Hematopoietic multipotent progenitor cell treated with erythropoietin and hydrocortisone succinate and interleukin-3 and kit ligand, for 4 days (in vitro differentiated cells): ENCODE measurements around the gene S100A16.
"Not testable (repeated sequence)": the region's sequence is repeated elsewhere in the genome, so short reads cannot be mapped to it uniquely, and the experiment has no call there.

ENCODE experiments used
- DNase-seq: peaks from one replicate; pipeline ENCODE4 v3.0.0-alpha.2; 2015

Gene S100A16

DNA sequence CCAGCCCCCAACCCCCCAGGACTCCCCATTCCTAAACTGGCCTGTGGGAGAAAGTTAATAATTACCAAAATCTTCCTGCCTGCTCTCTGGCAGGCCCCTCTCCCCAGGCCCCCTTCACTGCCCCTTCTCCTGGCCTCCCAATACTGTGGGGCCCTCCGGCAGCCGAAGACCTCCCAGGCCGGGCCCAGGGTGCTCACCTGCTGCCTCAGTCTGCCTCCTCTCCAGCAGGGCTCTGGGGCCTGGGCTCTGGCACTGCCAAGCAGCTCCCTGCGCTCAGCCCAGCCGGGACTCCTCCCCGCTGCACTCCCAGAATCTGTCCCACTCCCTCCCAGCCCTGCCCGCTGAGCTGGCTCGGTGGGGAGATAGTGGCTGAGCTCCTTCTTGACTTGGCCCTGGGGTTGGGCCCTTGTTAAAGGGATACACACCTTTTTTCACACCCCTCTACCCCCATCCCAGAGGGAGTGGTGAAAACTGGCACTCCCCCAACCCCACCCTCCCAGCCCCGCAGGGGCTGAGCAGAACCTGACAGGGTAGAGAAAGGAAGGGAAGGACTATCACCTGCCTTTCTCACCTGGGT lies at the start of gene S100A16:
Gene S100A16 (minus strand): TSS at position 383 of the 577 bp plus-strand sequence. CDS start 4,986 bp downstream, outside the sequence.
- DNase-seq, result peak; percentile 36

DNA sequence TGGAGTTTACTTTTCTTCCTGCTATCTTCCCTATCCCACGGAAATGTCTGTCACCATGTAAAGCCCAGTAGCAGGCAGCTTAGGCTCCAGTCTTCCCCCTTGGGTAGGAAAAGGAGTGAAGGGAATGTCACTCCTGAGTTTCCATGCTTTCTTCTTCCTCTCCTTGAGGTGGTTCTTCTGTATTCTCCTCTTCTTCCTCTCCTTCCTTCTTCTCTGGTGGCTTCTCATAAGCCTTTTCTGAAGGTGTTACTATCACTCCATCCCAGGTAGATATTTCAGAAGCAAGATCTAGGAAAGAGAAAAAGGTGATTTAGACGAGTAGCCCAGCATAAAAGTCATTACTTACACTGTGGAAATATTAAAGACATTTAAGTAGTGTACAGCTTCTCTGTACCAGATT lies 49.3 kb upstream of the S100A16 start:
- no peak for DNase-seq

GRCh38 chr1:153661111-153661708 lies 48.3 kb upstream of the S100A16 start:
- no peak for DNase-seq

- DNase-seq, result no peak
Measured at GRCh38 chr1:153659656-153660055, 46.7 kb upstream of the S100A16 start.

DNA sequence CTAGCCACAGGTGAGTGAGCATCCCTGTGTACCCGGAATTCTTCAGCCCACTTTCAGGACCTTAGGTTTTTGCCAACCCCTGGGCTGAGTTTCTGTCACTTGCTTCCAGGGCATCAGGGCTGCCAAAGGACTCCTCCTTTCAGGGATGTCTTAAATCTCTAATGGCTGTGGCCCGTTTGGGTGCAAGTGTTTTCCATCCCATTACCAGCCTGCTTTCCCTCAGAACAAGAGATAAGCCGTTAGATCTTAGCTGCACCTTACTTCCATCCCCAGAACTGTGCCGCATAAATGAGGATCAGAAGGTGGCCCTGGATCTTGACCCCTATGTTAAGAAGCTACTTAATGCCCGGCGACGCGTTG lies 46.2 kb upstream of the S100A16 start:
- DNase-seq, result no peak

DNA sequence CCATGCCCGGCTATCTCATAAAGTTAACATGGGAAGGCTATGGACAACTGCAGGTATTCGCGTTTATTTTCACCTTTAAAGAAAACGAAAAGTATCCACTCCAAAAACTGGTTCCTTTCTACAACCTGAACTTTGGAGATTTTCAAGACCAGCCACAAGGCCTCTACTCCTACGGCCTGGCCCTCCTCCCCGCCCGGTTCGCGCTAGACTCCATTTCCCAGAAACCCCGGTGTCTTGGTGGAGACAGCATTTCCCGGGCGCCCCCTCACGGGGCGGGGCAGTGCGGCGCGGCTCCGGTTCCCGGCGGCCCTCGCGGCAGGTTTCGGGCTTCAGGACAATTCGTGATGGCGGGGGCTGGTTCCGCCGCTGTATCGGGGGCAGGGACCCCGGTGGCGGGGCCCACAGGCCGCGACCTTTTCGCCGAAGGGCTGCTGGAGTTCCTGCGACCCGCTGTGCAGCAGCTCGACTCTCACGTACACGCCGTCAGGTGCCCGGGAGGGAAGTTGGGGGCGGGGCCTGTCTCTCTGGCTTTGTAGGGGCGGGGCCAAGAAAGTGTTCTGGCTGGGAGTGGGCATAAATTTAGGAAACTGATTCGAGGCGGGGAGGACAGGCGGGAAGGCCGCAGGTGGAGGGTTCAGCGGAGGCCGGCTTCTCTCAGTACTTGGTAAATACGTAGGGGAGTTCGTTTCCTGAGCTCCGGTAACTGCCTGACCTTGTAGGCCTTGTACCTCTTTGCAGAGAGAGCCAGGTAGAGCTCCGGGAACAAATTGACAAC lies 45.6 kb upstream of the S100A16 start, which contains the start of gene SNAPIN:
Gene SNAPIN (plus strand): TSS at position 304 of the 775 bp plus-strand sequence. CDS start 41 bp downstream, at position 345.
- peak; percentile 97 for DNase-seq

- DNase-seq, result no peak
Measured at GRCh38 chr1:153655333-153655732, 42.4 kb upstream of the S100A16 start.

- DNase-seq, result peak; percentile 15
Measured at GRCh38 chr1:153652805-153653500, 40.0 kb upstream of the S100A16 start.

- no peak for DNase-seq
Measured at GRCh38 chr1:153651771-153652170, 38.8 kb upstream of the S100A16 start.

DNA sequence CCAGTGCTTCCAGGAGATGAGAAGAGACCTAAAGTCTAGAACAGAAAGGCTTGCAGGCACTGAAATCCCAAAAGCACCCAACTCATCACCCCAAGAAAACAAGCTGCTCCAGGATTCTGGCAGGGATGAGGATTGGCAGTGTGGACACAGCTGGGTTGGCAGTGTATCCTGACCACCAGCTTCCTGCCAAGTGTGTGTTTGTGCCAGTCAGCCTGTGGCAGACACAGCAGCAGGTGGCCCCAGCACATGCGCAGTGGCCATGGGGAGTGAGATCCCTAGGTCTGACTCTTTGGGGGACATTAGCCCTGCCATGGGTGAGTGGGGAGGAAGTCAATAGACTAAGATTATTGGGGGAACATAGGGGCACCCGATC lies 36.9 kb upstream of the S100A16 start:
- no peak for DNase-seq

DNA sequence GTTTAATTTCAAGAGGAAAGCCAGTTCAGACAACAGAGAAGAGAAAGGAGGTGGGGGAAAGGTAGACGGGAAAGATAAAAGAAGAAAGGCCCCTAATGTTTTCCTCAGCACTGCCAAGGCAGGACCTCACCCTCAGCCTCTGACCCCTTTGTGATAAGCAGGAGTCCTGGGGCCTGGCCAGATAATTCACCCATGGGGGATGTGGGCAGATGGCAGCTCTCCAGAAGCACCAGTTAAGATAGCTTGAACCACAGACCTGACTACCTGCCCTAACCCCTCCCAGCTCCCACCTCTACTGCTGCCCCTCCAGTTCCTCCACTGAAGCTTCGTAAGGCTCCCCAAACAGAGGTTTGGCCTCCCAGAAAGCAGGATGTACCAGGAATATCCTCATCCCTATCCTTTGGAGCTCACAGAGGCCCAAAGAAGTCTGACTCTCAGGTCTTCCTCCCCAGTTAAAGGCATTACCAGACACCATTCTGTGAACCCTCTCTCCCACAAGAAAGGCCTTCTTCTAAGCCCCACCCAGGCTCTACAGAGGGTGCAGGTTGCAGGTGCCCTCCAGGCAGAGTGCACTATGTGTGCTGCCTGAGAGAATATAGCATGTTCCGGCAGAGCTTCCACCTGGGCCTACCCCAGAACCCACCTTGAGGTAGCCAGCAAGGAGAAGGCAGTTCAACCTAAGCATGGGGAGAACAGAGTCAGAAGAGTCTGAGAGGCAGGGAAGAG lies 36.4 kb upstream of the S100A16 start:
- DNase-seq, result peak; percentile 86

DNA sequence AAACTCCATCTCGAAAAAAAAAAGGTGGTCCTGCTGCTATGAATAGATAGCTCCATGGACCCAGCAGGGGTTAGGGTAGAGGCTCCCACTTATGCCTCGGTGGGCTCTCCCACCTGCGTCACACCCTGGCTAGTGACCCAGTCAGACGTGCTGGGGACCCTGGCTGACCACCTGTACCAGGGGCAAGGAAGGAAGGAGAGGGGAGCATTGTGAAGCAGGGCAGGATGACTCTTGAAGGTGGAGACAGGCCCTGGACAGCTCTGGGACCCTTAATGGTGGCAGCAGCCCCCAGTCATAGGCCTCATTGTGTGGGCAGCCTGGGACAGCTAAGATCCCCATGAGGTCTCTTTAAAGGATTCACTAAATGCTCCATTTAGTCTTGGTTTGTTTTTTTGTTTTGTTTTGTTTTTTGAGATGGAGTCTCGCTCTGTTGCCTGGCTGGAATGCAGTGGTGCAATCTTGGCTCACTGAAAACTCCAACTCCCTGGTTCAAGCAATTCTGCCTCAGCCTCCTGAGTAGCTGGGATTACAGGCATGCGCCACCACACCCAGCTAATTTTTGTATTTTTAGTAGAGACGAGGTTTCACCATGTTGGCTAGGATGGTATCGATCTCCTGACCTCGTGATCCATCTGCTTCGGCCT lies 35.2 kb upstream of the S100A16 start:
- DNase-seq, result no peak

- DNase-seq, result no peak
Measured at GRCh38 chr1:153647346-153647714, 34.4 kb upstream of the S100A16 start.

GRCh38 chr1:153646672-153647345 lies 33.9 kb upstream of the S100A16 start:
- DNase-seq, result no peak

- DNase-seq, result no peak
Measured at GRCh38 chr1:153643816-153644215, 30.9 kb upstream of the S100A16 start.

DNA sequence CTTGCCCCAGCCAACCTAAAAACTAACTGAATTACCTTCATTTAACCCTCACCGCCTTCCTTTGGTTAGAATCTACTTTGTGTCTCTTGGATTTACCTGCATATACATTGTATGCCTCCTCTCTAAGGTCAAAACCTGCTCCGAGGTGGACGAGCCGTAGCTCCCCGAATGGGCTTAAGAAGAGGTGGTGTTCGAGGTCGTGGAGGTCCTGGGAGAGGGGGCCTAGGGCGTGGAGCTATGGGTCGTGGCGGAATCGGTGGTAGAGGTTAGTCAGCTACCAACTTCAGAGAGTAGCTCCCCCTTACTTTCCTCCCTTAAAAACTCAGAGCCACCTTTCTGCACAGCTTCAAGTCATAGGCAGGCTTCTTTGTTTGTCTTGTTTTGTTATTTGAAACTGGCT lies 30.2 kb upstream of the S100A16 start:
- no peak for DNase-seq

DNA sequence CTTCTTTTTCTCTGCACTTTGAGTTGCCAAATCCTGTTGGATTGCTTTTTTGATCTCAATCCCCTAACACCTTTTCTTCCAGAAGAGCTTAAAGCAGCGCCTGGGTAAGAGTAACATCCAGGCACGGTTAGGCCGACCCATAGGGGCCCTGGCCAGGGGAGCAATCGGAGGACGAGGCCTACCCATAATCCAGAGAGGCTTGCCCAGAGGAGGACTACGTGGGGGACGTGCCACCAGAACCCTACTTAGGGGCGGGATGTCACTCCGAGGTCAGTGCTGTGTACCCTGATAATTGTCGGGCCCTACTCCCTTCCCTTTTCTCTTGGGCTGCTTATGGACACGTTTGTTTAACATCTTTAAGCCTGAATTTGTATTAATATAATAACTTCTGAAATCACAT lies 29.2 kb upstream of the S100A16 start:
- no peak for DNase-seq

DNA sequence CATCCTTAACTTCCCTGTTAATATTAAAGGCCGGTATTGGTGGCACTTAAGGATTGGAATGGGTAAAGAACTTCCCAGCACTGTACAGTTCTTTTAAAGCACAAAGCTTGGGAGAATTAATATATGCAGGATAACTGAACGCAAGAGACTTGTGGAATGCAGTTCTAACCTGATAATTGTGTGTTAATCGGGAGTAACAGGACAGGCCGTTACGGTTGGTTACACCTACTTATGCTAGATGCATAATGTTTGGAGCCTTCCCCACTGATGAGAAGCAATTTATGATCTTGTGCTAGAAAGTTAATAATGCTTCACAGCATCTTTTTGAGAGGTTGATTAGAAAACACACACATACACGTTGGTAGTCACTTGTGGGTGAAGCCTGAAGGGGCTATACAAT lies 27.9 kb upstream of the S100A16 start:
- DNase-seq, result no peak

GRCh38 chr1:153640213-153640612 lies 27.3 kb upstream of the S100A16 start:
- DNase-seq, result not testable (repeated sequence)

GRCh38 chr1:153639280-153639679 lies 26.3 kb upstream of the S100A16 start:
- no peak for DNase-seq

DNA sequence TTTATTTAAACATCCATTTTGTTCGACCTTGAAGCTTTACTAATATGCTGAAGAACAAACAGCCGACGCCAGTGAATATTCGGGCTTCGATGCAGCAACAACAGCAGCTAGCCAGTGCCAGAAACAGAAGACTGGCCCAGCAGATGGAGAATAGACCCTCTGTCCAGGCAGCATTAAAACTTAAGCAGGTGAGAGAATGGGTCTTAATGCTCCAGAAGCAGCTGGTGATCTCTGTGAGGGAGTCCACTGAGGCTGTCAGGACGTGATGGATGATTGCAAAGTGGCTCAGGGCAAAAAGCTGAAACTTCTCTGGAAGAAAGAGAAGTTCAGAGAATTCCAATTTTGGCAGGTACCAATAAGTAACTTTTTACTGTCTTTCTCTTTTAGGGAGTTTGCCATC lies 25.3 kb upstream of the S100A16 start:
- DNase-seq, result no peak

DNA sequence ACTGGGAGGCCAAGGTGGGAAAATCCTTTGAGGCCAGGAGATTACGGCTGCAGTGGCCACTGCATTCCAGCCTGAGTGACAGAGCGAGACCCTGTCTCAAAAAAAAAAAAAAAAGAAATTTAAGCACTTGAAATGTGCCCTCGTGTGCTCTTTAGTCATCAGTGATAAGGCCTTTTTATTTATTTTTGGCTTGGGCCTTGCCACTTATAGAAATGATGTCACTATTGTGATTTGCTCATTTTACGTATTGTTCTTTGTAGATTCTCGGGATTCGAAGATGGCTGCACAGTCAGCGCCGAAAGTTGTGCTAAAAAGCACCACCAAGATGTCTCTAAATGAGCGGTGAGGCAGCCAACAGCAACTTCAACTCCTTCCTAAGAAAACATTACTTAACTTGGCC lies 23.4 kb upstream of the S100A16 start:
- DNase-seq, result no peak
